C4-2B (cell line): ENCODE data around the gene CYS1.

ENCODE experiments used
- H3K27ac ChIP-seq: fragments of 450-650 bp; 2 replicates; pipeline ENCODE4 v1.5.1; 2017
- ZFX ChIP-seq: fragments of 450-650 bp; IDR thresholded peaks from 2 replicates; pipeline ENCODE4 v1.6.1; 2017
- TF ChIP-seq, protein P1 (sequence below): fragments of 450-650 bp; conservative IDR thresholded peaks from 2 replicates; pipeline ENCODE4 v1.5.1; 2017; ENCODE audit warnings: mild to moderate bottlenecking

Gene CYS1

DNA sequence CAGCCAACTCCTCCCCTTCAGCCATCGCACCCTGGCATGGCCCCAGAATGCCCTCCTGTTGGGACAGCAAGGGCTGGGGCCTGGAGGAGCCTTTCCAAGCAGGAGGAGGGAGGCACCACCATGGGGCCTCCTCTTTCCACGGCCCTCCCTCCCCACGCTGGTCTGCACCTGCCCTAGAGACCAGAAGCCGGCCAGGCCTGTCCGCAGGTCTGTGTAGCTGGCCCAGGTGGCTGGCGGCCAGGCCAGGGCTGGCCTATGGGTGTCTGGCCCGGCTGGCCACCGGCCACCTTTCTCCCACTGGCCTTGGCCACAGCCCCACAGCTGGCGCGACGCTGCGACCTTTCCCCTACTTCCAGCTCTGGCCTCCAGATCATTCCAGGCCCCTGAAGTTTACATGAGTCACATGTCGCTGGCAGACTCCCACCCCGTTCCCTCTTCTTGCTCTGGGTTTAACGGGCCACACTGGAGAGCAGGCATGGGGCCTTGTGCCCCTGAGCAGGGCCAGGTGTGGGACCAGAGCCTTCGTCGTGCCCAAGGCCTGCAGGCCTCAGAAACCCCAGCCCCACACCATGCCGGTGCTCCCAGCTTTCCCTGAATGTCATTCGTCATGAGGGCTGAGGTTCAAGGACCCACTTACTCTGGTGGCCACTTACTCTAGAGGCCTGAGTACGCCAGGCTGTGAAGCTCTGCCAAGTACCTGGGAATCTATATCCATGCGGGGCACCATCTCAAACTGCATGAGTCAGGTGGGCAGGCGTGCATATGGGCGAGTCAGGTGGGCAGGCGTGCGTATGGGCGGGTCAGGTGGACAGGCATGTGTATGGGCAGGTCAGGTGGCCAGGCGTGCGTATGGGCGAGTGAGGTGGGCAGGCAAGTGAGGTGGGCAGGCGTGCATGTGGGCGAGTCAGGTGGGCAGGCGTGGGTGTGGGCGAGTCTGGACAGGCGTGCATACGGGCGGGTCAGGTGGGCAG is 70.1 kb downstream of the CYS1 start:
- TF ChIP-seq ZFX = peak; percentile 43; the same call in 1 of the 2 replicates
- TF ChIP-seq, protein P1, sequence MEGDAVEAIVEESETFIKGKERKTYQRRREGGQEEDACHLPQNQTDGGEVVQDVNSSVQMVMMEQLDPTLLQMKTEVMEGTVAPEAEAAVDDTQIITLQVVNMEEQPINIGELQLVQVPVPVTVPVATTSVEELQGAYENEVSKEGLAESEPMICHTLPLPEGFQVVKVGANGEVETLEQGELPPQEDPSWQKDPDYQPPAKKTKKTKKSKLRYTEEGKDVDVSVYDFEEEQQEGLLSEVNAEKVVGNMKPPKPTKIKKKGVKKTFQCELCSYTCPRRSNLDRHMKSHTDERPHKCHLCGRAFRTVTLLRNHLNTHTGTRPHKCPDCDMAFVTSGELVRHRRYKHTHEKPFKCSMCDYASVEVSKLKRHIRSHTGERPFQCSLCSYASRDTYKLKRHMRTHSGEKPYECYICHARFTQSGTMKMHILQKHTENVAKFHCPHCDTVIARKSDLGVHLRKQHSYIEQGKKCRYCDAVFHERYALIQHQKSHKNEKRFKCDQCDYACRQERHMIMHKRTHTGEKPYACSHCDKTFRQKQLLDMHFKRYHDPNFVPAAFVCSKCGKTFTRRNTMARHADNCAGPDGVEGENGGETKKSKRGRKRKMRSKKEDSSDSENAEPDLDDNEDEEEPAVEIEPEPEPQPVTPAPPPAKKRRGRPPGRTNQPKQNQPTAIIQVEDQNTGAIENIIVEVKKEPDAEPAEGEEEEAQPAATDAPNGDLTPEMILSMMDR = no peak
- peak overlapping the region; percentile 41 for H3K27ac ChIP-seq

DNA sequence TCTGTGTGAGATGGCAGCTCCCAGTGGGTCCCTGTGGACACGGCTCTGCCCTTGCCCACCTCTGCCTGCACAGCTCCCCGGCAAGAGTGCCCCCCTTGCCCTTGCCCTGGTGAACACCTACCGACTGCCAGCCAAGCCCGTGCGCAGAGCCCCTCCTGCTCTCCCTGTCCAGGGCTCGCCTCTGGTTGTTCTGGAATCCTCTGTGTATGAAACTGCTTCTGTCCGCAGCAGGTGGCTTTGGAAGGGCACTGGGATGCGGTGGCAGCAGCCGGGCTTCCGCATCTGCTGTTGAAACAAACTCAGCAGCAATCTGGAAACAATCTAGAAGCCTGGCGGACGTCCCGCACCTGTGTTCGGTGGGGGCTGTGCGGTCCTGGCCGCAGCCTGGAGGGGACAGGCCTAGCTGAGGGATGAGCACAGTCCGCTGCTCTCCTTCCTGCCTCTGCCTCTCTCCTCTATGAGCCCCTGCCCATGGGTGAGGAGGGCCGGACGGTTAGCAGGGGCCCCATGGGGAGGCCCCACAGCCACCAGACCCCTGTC is 70.9 kb downstream of the CYS1 start:
- peak overlapping the region; percentile 41 for H3K27ac ChIP-seq
- TF ChIP-seq ZFX = no peak
- TF ChIP-seq, protein P1 = no peak

DNA sequence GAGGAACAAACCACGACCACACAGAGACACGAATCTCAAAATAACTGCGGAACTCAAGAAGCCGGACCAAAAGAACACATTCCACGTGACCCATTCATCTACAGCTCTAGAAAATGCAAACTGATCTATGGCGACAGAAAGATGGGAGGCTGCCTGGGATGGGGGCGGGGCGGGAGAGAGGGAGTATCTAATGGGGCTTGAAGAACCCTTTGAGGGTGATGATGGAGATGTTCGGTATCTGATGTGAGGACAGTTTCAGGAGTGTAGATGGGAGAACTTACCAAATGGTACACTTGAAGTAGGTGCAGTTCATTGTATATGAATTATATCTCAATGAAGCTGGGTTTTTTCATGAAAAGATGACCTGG is 71.4 kb downstream of the CYS1 start:
- no peak overlapping the region for H3K27ac ChIP-seq
- TF ChIP-seq, protein P1 = no peak
- TF ChIP-seq ZFX = no peak

DNA sequence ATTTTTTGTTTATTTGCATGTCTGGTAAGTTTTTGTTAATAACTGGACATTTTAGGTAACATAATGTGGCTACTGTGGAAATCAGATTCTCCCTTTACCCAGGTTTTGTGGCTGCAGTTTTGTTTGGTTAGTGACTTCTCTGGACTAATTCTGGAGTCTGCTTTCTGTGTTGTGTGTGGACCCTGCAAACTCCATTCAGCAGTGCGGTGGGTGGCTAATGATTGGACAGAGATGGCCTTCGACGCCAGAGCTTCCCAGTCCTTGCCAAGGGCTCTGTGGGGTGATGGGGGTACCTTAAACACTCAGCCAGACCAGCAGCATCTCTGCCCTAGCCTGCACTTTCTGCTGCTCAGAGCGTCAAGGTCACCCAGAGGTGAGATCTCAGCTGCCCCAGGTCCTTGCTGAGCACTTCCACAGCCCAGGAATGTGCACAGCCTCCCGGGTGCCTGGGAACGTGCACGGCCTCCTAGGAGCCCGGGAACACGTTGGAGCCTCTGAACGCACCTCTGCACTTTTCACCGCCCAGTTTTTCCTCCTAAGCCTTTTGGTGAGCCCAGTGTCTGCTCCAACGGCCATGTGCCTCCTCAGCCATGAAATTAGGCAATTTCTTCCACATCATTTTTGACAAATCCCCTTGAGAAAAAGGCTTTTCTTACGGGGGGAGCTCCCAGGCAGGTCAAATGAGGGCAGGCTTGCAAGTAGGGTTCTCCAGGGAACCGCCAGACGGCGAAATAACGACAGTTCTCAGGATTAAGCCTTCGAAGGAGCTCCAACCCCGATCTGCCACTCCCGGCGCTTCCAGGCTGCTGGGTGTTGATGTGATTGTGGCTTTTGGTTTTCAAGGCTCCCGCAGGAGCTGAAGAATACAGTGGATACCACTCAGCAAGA is 72.0 kb downstream of the CYS1 start:
- TF ChIP-seq, protein P1 = no peak
- TF ChIP-seq ZFX = no peak
- no peak overlapping the region for H3K27ac ChIP-seq

DNA sequence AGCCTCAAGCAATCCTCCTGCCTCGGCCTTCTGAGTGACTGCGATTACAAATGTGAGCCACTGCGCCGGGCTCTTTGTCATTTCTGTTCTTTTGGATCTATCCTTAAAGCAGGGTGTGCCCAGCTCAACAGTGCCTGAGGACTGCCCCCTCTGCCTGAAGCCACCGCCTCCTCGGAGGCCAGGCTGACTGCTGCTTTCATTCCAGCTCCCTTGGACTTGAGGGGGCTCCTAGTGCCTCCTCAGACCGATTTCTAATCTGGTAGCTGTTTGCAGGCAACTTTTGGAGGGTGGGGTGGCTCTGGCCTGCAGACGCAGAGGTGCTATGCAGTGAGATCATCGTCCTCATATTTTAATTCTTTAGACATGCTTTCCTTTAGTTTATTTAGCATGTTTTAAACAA is 72.8 kb downstream of the CYS1 start:
- no peak overlapping the region for H3K27ac ChIP-seq
- TF ChIP-seq ZFX = no peak
- TF ChIP-seq, protein P1 = no peak
